Panc1 (cell line): Measurements from ENCODE around the gene KCND3.

ENCODE experiments used
- POLR2AphosphoS5 ChIP-seq: IDR thresholded peaks from 2 replicates; pipeline ENCODE4 v1.6.1; 2012; ENCODE audit warnings: mild to moderate bottlenecking, low read depth, low read length, moderate library complexity
- SIN3A ChIP-seq: IDR thresholded peaks from 2 replicates; pipeline ENCODE4 v1.6.1; 2012; ENCODE audit warnings: low read depth, mild to moderate bottlenecking, low read length, moderate library complexity, borderline replicate concordance; ENCODE audit not compliant: insufficient read depth
- TF ChIP-seq, protein P1 (sequence below): fragments of 450-650 bp; IDR thresholded peaks from 2 replicates; pipeline ENCODE4 v1.5.1; 2017; ENCODE audit warnings: mild to moderate bottlenecking

- TF ChIP-seq, protein P1, sequence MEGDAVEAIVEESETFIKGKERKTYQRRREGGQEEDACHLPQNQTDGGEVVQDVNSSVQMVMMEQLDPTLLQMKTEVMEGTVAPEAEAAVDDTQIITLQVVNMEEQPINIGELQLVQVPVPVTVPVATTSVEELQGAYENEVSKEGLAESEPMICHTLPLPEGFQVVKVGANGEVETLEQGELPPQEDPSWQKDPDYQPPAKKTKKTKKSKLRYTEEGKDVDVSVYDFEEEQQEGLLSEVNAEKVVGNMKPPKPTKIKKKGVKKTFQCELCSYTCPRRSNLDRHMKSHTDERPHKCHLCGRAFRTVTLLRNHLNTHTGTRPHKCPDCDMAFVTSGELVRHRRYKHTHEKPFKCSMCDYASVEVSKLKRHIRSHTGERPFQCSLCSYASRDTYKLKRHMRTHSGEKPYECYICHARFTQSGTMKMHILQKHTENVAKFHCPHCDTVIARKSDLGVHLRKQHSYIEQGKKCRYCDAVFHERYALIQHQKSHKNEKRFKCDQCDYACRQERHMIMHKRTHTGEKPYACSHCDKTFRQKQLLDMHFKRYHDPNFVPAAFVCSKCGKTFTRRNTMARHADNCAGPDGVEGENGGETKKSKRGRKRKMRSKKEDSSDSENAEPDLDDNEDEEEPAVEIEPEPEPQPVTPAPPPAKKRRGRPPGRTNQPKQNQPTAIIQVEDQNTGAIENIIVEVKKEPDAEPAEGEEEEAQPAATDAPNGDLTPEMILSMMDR: no peak; the same call in 1 of the 2 replicates
- TF ChIP-seq SIN3A: no peak
- no peak for TF ChIP-seq POLR2AphosphoS5
Measured at GRCh38 chr1:111813440-111814304, 175.8 kb downstream of the KCND3 start.
